Ureter (tissue), 1 donor: ENCODE data around the gene NEDD4L. TPM values are rescaled to one million over a fixed set of nuclear protein-coding genes. Genes with fewer than 3 reads are reported as not detected.
"Not testable (repeated sequence)": the region's sequence is repeated elsewhere in the genome, so short reads cannot be mapped to it uniquely, and the experiment has no call there.

Source experiments
- DNase-seq: peaks from one replicate; pipeline ENCODE4 v3.0.0-alpha.2; 2020; ENCODE audit warnings: low spot score
- total RNA-seq: library from RNA; stranded (reverse); gene quantifications from one replicate; pipeline ENCODE4 v1.2.4, GENCODE V29; 2023
- donor health status: DM: yes; HTN: yes; CAD: no.

Gene NEDD4L
- total RNA-seq, 1 donor from 2014 or later: 299 TPM

- no peak for DNase-seq
These were observed 220.8 kb downstream of the NEDD4L start for GRCh38 chr18:58264840-58265239.

DNA sequence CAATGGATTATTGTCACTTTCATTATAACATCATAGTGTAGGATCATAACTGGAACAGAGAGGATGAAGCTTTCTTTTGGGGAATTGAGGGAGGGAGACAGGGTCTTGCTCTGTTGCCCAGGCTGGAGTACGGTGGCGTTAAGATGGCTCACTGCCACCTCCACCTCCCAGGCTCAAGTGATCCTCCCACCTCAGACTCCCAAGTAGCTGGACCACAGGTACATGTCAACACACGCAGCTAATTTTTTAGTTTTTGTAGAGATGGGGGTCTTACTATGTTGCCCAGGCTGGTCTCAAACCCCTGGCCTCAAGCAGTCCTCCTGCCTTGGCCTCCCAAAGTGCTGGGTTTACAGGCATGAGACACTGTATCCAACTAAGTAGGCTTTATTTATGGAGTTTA, 221.5 kb downstream of the NEDD4L start:
- not testable (repeated sequence) for DNase-seq

DNA sequence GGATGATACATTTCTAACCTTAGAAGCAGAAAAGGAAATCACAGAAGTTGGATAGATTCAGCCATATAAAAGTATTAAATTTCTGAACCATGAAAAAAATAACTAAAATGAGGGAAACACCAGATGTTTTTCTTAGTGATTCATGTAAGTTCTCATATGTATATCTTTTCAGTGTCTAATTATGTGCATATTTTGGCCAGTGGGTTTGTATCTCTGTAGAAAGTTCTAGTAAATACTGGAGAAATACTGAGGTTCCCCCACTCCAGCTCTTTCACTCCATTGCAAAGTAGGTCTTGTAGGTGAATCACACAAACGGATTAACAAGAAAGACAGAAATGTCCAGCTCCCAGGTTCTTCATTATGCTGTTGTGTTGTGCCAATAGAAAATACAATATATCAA, 222.3 kb downstream of the NEDD4L start:
- DNase-seq: no peak

- no peak for DNase-seq
These were observed 223.5 kb downstream of the NEDD4L start for GRCh38 chr18:58267493-58267892.

GRCh38 chr18:58268849-58269248, 224.8 kb downstream of the NEDD4L start:
- no peak for DNase-seq

- no peak for DNase-seq
These were observed 225.9 kb downstream of the NEDD4L start for GRCh38 chr18:58269931-58270330.

GRCh38 chr18:58270396-58270795, 226.4 kb downstream of the NEDD4L start:
- DNase-seq: no peak

GRCh38 chr18:58271770-58272169, 227.7 kb downstream of the NEDD4L start:
- DNase-seq: no peak

DNA sequence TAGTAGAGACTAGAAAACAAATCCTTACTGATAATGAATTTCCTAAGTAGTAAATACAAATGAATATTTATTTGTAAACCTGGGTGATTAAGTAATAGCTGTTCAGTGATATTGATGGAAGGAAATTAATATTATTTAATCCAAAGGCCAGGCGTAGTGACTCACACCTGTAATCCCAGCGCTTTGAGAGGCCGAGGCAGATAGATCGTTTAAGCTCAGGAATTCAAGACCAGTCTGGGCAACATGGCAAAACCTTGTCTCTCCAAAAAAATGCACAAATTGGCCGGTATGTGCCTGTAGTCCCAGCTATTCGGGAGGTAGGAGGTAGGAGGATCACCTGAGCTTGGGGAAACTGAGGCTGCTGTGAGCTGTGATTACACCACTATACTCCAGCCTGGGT, 228.2 kb downstream of the NEDD4L start:
- no peak for DNase-seq

DNA sequence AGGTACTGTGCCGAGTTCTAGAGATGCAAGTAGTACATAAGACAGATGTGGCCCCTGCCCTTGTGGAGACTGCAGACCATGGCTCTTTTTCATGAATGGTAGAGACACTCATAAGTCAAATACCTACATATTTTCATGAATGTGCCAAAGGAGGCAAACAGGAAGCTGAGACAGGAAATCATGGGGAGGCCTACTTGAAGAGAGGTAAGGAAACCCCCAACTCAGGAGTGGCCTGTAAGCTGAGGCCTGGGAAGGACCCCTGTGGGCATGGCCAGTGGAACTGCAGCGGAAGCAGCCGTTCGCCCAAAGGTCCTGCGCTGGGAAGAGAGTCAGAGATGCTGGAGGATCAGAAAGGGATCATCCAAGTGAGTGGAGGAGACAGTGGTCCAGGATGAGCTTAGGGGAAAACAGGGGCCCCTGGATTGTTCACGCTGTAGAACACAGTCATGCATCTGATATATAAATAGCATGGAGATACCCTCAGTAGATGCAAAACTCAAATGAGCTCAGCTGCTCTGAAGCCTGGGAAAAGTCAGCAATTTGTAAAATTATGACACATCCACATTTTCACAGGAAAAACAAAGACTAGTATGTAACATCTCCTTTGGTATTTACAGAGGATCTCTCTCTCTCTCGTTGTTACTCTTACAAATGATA, 228.9 kb downstream of the NEDD4L start:
- no peak for DNase-seq

DNA sequence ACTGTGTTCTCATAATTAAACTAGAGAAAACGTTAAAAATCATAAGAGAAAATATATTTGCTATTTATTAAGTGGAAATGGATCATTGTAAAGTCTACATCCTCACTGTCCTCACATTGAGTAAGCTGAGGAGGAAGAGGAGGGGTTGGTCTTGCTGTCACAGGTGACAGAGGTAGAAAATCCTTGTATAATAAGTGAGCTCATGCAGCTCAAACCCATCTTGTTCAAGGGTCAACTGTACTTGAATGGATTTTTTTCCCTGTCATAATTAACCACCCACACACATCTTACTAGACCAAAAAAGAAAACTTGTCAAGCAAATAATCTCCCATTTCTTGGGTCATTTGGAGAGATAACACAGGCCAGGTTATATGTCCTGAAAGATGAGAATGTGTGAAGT, 231.2 kb downstream of the NEDD4L start:
- no peak for DNase-seq

DNA sequence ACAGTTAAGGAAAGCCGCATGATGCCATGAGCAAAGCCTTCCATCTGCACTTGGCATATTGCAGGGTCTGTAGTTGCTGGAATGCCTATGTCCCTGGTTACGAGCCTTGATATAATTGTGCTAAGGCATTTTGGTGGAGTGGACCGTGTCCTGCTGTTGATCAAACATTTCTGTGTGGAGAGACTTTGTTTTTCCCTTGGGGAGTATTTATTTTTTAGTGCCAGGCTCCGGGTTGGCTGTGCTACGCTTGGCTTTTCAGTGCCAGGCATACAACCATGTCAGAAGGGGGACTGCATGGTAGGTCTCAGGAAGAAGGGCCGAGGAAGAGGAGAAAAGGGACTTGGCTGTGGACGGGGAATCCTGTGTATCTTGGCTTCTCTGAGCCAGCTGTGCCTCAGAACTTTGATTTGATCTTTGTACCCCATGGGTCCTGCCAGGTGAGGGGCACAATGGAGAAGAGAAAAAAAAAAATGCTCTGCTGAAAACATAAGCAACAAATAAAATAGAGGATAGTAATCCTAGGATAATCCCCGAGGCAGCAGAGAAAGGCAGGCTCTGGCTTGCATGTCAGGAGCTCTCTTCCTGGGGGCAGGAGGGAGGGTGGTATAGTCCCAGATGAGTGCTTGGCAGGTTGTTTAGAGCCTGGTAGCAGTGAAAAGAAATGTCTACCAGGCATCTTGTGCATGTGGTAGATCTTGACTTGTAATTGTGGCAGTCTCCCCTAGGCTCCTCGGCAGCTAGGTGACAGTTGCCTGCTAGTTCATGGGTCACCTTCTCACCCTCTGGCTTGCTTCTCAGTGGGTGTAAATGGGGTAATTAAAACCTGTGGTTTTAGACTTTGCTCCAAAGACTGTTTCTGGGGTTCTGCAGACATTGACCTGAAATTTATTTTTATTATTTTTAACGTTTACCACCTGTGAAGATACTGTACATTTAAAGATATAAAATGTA, 233.0 kb downstream of the NEDD4L start:
- DNase-seq: no peak

DNA sequence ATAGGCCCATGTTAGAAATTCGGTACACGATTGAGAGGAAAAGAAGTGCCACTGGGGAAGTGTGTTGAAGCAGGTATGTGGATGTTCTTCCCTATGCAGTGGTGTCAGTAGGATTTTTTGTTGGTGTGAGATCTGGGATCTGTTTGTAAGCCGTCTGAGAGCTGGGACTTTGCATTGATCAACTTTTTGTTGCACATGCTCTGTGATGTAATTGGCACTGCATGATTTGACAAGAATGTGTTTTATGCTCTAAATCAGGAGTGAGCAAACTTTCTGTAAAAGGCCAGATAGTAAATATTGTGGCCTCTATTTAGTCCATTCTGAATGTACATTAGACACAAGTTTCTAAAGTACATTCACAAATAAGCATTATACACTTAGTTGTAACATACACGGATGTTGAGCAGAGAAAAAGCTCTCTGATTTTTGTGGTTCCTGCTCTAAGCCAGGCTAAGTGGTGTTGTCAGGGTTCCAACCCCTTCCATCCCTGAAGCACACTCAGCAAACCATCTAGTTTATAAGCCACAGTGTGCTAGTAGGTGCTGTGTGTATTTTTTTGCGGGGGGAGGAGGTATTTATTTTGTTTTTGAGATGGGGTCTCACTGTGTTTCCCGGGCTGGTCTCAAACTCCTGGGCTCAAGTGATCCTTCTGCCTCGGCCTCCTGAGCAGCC, 235.6 kb downstream of the NEDD4L start:
- no peak for DNase-seq

DNA sequence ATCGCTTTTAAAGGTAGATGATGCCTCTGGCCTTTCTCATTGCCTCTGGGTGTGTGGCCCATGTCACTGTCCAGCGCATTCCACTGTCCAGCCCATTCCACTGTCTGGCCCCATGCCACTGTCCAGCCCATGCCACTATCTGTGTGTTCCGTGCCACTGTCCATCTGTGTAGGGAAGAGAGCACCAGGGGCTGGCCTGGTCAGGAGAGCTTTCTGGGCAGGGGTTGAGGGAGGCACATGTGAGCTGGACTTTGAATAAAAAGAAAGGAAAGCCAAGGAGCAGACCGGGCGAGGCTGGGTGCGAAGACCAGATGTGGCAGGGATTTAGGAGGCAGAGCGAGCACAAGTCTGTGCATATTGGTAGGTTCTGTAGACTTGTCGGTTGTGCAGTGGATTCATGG, 236.2 kb downstream of the NEDD4L start:
- DNase-seq: no peak

DNA sequence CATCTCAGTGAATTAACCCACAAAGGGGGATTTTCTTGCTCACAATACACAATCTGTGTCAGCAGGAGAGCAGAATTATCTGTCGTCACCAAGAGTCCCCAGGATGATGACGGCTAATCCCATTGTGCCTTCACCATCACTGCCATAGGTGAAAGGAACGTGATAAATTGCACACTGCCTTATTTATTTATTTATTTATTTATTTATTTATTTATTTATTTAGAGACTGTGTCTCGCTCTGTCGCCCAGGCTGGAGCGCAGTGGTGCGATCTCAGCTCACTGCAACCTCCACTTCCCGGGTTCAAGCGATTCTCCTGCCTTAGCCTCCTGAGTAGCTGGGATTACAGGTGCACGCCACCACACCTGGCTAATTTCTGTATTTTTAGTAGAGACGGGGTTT, 238.8 kb downstream of the NEDD4L start:
- not testable (repeated sequence) for DNase-seq

DNA sequence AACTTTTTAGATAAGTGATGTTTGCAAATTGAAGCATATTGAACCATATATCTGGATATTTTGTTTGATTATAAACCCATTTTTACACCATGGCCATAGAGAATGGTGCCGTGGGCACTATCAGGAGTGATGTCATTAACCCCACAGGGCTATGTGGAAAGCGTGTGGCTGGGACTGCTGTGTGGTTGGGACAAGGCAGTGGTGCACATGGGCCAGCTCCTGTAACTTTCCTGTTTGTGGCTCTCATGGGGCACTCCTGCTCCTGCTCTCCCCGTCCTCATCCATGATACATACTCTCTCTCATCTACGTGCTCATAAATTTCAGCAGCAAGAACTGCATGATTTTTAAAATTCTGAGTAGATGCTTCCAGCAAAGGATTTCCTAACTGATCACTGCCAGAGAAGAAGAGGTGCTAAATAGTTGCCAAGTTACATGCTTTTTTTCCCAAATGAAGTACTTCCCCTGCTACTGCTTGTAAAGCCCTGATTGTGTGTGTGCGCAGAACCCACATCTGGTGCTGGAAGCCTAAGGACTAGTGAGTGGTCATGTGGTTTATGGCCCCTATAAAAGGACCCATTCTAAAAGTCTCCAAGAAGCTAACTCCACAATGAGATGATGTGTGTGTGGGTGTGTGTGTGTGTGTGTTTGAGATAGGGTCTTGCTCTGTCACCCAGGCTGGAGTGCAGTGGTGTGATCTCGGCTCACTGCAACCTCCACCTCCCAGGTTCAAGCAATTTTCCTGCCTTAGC, 240.8 kb downstream of the NEDD4L start:
- DNase-seq: no peak

DNA sequence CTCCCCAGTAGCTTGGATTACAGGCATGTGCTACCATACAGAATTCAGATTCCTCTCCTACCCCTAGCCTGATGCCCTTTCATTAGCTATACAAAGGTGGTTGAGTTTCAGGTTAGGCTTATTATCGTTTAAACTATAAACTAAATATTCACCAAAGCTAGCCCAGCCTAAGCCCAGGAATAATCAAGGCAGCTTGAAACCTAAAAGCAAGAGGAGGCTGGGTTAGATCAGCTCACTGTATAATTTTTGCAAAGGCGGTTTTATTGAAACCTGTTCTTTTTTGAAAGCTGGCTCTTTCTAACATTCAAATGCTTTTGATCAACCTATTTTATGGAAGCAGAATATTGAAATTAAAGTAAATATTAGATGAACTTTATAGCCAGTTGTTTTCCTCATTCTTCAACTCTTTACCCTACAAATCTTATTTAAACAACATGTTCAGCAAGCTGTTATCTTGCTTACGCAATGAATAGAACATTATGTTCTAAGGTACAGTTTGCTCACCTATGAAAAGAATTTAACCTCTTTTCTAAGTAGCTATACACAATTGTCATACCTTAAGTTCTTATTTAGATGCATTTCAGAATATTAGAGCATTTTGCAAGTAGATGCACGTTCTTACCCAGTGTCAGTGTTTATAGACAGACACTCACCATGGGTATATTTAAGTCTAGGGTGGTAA, 241.6 kb downstream of the NEDD4L start:
- no peak for DNase-seq

DNA sequence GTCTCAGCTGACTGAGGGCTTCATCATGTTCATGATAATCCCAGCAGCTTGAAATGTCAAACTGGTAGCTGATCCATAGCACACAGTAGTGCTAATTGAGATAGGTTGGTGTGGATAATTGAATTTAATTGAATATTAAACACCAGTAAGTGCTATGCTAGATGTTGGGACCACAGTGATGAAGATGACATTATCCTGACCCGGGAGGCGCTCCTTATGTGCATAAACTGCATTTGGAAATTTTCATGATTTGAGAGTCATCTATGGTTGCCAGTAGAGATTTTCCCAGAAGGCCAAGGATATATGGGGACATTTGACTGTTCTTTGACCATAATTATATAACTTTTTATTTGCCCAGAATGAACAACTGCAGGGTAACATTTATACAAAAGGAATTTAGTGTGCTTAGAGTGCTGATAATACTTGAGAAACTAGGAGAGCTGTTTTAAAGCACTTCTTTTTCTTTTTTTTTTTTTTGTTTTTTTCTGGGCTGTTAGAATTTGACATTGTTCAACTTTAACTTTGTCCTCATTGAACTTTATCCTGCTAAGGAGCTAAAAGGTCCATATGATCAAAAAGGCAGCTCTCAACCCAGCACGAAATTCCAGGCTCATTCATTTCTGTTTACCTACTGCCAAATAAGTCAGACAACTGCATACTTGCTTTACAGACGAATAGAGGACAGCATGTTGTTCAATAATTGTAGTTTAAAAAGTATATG, 242.8 kb downstream of the NEDD4L start:
- no peak for DNase-seq

DNA sequence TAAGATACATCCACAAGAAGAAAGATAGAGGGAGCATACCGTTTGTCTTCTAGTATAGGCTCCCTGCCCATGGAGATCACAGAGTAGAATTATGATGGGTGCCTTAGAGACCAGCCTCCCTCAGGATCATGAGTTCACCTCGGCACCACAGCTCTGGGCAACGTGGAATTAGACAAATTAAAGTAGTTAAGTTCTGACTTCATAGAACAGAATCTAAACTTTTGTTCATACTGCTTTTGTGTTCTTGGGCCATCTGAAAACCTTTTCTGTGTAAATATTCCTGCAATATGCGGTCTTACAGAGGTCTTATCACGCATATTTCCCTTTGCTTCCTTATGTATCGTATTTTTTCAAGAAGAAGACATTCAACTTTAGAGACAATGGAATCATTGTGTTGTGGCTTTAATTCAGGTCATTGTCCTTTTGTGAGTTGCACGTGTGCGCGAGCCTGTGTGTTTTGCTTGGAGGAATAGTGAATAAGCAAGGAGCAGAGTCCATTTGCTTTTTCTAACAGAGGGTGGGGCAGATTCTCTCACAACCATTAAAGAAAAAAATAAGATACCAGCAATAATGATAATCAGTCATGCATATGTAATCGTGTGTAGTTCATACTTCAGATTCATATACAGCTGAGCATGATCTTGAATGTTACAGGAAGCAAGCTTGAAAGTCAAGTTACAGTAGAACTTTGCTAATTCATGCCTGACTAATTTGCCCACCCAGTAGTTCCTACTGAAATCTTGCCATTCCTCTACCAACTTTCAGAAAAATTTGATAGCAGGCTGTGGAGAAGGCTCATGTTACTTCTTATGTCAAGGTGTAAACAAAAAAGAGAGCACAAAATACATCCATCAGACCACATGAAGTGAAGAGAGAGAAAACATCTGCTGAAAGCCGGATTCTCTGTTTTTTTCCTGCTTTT, 243.6 kb downstream of the NEDD4L start:
- DNase-seq: no peak
